Endodermal cell (in vitro differentiated cells): Measurements from ENCODE around the gene CCDC34. TPM values are rescaled to one million over a fixed set of nuclear protein-coding genes. Genes with fewer than 3 reads are reported as not detected.

ENCODE experiments used
- DNase-seq: peaks from one replicate; pipeline ENCODE4 v3.0.0-alpha.2; 2017
- H3K27ac ChIP-seq: 2 replicates; pipeline ENCODE4 v1.5.1; 2013; ENCODE audit warnings: mild to moderate bottlenecking, low read depth, low read length, moderate library complexity
- H3K27me3 ChIP-seq: 2 replicates; pipeline ENCODE4 v1.6.1; 2013; ENCODE audit warnings: mild to moderate bottlenecking, low read length, moderate library complexity; ENCODE audit not compliant: insufficient read depth, control insufficient read depth, poor library complexity, severe bottlenecking
- H3K36me3 ChIP-seq: 2 replicates; pipeline ENCODE4 v1.7.0; 2013; ENCODE audit warnings: mild to moderate bottlenecking, low read length, moderate library complexity; ENCODE audit not compliant: control insufficient read depth, insufficient read depth
- H3K4me1 ChIP-seq: one replicate; pipeline ENCODE4 v1.7.0; 2013; ENCODE audit warnings: low read length; ENCODE audit not compliant: control insufficient read depth, insufficient read depth
- H3K4me3 ChIP-seq: 2 replicates; pipeline ENCODE4 v1.5.1; 2013; ENCODE audit warnings: mild to moderate bottlenecking, low read length, moderate library complexity
- H3K9ac ChIP-seq: 2 replicates; pipeline ENCODE4 v1.6.1; 2013; ENCODE audit warnings: mild to moderate bottlenecking, low read length, moderate library complexity; ENCODE audit not compliant: poor library complexity, severe bottlenecking; ENCODE audit errors: extremely low read depth
- H3K9me3 ChIP-seq: 2 replicates; pipeline ENCODE4 v1.6.1; 2013; ENCODE audit warnings: mild to moderate bottlenecking, low read length, moderate library complexity; ENCODE audit not compliant: control insufficient read depth
- H3K27ac Mint-ChIP-seq: 2 replicates; pipeline ENCODE4 v1.8.0; 2020; ENCODE audit warnings: mixed read lengths
- H3K27me3 Mint-ChIP-seq: 2 replicates; pipeline ENCODE4 v1.8.0; 2021; ENCODE audit warnings: mild to moderate bottlenecking, mixed read lengths; ENCODE audit not compliant: insufficient read depth
- H3K36me3 Mint-ChIP-seq: 2 replicates; pipeline ENCODE4 v1.8.0; 2020; ENCODE audit warnings: low read depth, mixed read lengths
- H3K4me1 Mint-ChIP-seq: 2 replicates; pipeline ENCODE4 v1.8.0; 2020; ENCODE audit warnings: mixed read lengths
- H3K4me3 Mint-ChIP-seq: 2 replicates; pipeline ENCODE4 v1.8.0; 2020; ENCODE audit warnings: mild to moderate bottlenecking, moderate library complexity, mixed read lengths
- H3K9me3 Mint-ChIP-seq: 2 replicates; pipeline ENCODE4 v1.8.0; 2020; ENCODE audit warnings: mild to moderate bottlenecking, mixed read lengths
- WGBS, 2 experiments: methylation state at CpG; one replicate each; pipeline versions ENCODE4 v1.1.5 to v1.1.7; 2013; ENCODE audit warnings: missing lambda C conversion rate in 2 of 2, mixed read lengths in 1 of 2; ENCODE audit not compliant: insufficient coverage in 1 of 2, insufficient read length in 1 of 2; 5-methylcytosine and 5-hydroxymethylcytosine counted together
- total RNA-seq, 2 donors: library from RNA; stranded (reverse); fragmentation: NEBNext Ultra II Directional in 1 of 2; extraction: Animal tissue kit (Norgen Biotek cat#: 25700) in 1 of 2; gene quantifications; 2 replicates in 1 of 2; 3 replicates in 1 of 2; pipeline ENCODE4 v1.2.1, GENCODE V29; 2021
- TF ChIP-seq, protein P1 (sequence below): fragments of 200-600 bp; sonication (generic); conservative IDR thresholded peaks from 2 replicates; pipeline ENCODE4 v1.5.0; 2021; ENCODE audit warnings: antibody characterized with exemption, mild to moderate bottlenecking

Gene CCDC34
- total RNA-seq, 2 donors from 2014 or later = 26.2 to 38.1 TPM

DNA sequence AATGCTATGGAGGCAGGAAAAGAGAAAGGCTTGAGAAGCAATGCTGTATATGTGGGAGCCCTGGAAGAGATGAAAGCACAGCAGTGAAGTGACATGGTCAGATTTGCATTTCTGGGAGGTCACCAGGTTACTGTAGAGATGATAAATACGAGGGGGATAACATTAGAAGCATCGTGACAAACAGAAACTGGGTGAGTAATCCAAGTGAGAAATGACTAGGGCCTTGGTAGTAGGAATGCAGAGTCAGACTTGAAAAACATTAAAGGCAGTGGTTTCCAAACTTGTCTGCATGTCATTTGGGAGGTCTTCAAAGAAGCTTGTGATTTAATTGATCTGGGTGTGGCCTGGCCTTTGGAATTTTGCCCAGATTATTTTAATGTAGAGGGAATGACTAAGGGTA lies 43.9 kb downstream of the CCDC34 start:
- no peak overlapping the region for H3K27ac Mint-ChIP-seq

GRCh38 chr11:27317751-27318150 lies 45.3 kb downstream of the CCDC34 start:
- WGBS, 2 experiments = 47 to 51% methylated on average over 2 of the region's 2 CpGs

More for the DNA sequence above, 43.9 kb downstream of the CCDC34 start:
- 70 to 73% methylated on average over 2 of the region's 2 CpGs for WGBS, 2 experiments
- H3K9ac ChIP-seq = no peak overlapping the region
- no peak overlapping the region for H3K4me3 ChIP-seq
- peaks cover 16% of the 10 kb centered on the region for H3K9me3 ChIP-seq
- Mint-ChIP-seq H3K27me3 (peaks cover 2% of the 10 kb centered on the region), H3K36me3 (peaks cover 9% of the 10 kb centered on the region), H3K9me3 (peaks cover 28% of the 10 kb centered on the region), H3K4me3 (no peak overlapping the region), H3K4me1 (no peaks in the 10 kb centered on the region)
- no peak for DNase-seq
- no peaks in the 10 kb centered on the region for H3K36me3 ChIP-seq
- no peaks in the 10 kb centered on the region for H3K4me1 ChIP-seq
- no peak overlapping the region for H3K27ac ChIP-seq
- no peaks in the 10 kb centered on the region for H3K27me3 ChIP-seq
- TF ChIP-seq, protein P1, sequence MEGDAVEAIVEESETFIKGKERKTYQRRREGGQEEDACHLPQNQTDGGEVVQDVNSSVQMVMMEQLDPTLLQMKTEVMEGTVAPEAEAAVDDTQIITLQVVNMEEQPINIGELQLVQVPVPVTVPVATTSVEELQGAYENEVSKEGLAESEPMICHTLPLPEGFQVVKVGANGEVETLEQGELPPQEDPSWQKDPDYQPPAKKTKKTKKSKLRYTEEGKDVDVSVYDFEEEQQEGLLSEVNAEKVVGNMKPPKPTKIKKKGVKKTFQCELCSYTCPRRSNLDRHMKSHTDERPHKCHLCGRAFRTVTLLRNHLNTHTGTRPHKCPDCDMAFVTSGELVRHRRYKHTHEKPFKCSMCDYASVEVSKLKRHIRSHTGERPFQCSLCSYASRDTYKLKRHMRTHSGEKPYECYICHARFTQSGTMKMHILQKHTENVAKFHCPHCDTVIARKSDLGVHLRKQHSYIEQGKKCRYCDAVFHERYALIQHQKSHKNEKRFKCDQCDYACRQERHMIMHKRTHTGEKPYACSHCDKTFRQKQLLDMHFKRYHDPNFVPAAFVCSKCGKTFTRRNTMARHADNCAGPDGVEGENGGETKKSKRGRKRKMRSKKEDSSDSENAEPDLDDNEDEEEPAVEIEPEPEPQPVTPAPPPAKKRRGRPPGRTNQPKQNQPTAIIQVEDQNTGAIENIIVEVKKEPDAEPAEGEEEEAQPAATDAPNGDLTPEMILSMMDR = no peak

DNA sequence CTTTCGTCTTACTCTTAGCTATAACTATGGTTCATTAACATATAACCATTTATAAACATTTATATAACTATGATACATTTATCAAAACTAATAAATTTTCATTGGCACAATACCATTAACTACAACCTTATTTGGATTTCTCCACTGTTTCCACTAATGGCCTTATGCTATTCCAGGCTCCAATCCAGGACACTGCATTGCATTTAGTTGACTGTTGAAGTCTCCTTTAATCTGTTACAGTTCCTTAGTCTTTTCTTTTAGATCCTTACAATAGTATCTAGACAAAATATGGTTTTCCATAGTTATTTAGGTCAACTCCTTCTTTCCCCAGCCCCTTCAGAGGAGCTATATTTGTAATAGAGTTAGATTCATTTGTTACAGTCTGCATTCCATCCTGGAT lies 47.2 kb downstream of the CCDC34 start:
- Mint-ChIP-seq H3K4me1 (peaks cover 9% of the 10 kb centered on the region), H3K9me3 (peaks cover 2% of the 10 kb centered on the region), H3K36me3 (no peaks in the 10 kb centered on the region), H3K27ac (no peak overlapping the region), H3K27me3 (peaks cover 2% of the 10 kb centered on the region), H3K4me3 (no peak overlapping the region)
- DNase-seq = no peak
- no peak overlapping the region for H3K9ac ChIP-seq
- H3K27ac ChIP-seq = no peak overlapping the region
- H3K27me3 ChIP-seq = no peaks in the 10 kb centered on the region
- H3K4me3 ChIP-seq = no peak overlapping the region
- peaks cover 6% of the 10 kb centered on the region for H3K4me1 ChIP-seq
- peaks cover 6% of the 10 kb centered on the region for H3K9me3 ChIP-seq
- WGBS, 2 experiments = no CpG with 5 or more reads among the region's 1 CpG
- TF ChIP-seq, protein P1 = no peak
- H3K36me3 ChIP-seq = no peaks in the 10 kb centered on the region

More at GRCh38 chr11:27317751-27318150, 45.3 kb downstream of the CCDC34 start:
- H3K27ac Mint-ChIP-seq = no peak overlapping the region
- peak; percentile 63 for DNase-seq
- peaks cover 2% of the 10 kb centered on the region for H3K27me3 Mint-ChIP-seq
- TF ChIP-seq, protein P1 = no peak
- Histone ChIP-seq H3K4me3 (no peak overlapping the region), H3K27me3 (no peaks in the 10 kb centered on the region), H3K9me3 (peaks cover 16% of the 10 kb centered on the region), H3K4me1 (peaks cover 5% of the 10 kb centered on the region), H3K27ac (no peak overlapping the region), H3K36me3 (no peaks in the 10 kb centered on the region), H3K9ac (no peak overlapping the region)
- H3K4me3 Mint-ChIP-seq = no peak overlapping the region
- H3K4me1 Mint-ChIP-seq = peaks cover 7% of the 10 kb centered on the region
- H3K9me3 Mint-ChIP-seq = peaks cover 19% of the 10 kb centered on the region
- peaks cover 9% of the 10 kb centered on the region for H3K36me3 Mint-ChIP-seq
